OCI-LY3 (cell line): ENCODE data around the gene ARID3A.

Experiments
- H2AFZ ChIP-seq: fragments of 200-600, 300-600 bp; shearing (Covaris generic); 2 replicates; pipeline ENCODE4 v1.6.0; 2014; ENCODE audit warnings: antibody characterized with exemption, low read depth, low read length
- H3K27ac ChIP-seq: fragments of 200-600, 300-600 bp; sonication (generic); 2 replicates; pipeline ENCODE4 v1.5.1; 2014; ENCODE audit warnings: mild to moderate bottlenecking, low read length, moderate library complexity, mixed read lengths
- H3K27me3 ChIP-seq: fragments of 200-600, 300-600 bp; sonication (generic); 2 replicates; pipeline ENCODE4 v1.6.1; 2014; ENCODE audit warnings: low read depth, low read length, mixed read lengths
- H3K36me3 ChIP-seq: fragments of 200-600, 300-600 bp; sonication (generic); replicated peaks from 2 replicates; pipeline ENCODE3; 2014; ENCODE audit warnings: low read depth, low read length, mixed read lengths
- H3K4me1 ChIP-seq: fragments of 300-600, 200-600 bp; sonication (generic); 2 replicates; pipeline ENCODE4 v1.6.1; 2014; ENCODE audit warnings: low read length, mixed read lengths
- H3K4me2 ChIP-seq: fragments of 200-600, 300-600 bp; sonication (generic); 2 replicates; pipeline ENCODE4 v1.6.1; 2014; ENCODE audit warnings: low read length, mixed read lengths
- H3K4me3 ChIP-seq: fragments of 300-600, 200-600 bp; sonication (generic); 2 replicates; pipeline ENCODE4 v1.5.1; 2014; ENCODE audit warnings: antibody characterized with exemption, mild to moderate bottlenecking, low read length, moderate library complexity
- H3K79me2 ChIP-seq: fragments of 300-600, 200-600 bp; shearing (Covaris generic); 2 replicates; pipeline ENCODE4 v1.6.1; 2014; ENCODE audit warnings: mild to moderate bottlenecking, low read length, mixed read lengths
- H3K9ac ChIP-seq: fragments of 300-600, 200-600 bp; shearing (Covaris generic); 2 replicates; pipeline ENCODE4 v1.6.0; 2014; ENCODE audit warnings: mild to moderate bottlenecking, low read length, moderate library complexity
- H3K9me3 ChIP-seq: fragments of 200-600, 300-600 bp; shearing (Covaris generic); 2 replicates; pipeline ENCODE4 v1.6.1; 2014; ENCODE audit warnings: low read length, mixed read lengths; ENCODE audit not compliant: insufficient read depth
- H4K20me1 ChIP-seq: fragments of 200-600, 300-600 bp; sonication (generic); 2 replicates; pipeline ENCODE4 v1.6.1; 2016; ENCODE audit warnings: low read length, mixed read lengths; ENCODE audit not compliant: insufficient read depth
- CTCF ChIP-seq: fragments of 200-600, 300-600 bp; sonication (generic); IDR thresholded peaks from 2 replicates; pipeline ENCODE4 v1.5.1; 2014; ENCODE audit warnings: antibody characterized with exemption, low read length, low read depth
- EZH2phosphoT487 ChIP-seq: fragments of 200-600 bp; shearing (Covaris generic); IDR thresholded peaks from 2 replicates; pipeline ENCODE4 v1.6.1; 2018; ENCODE audit warnings: antibody characterized with exemption, mixed run types, low read depth

Gene ARID3A

GRCh38 chr19:970695-971094, 44.9 kb downstream of the ARID3A start:
- H3K27me3 ChIP-seq, result no peaks in the 10 kb centered on the region
- no peak overlapping the region for H2AFZ ChIP-seq
- H3K4me1 ChIP-seq, result no peaks in the 10 kb centered on the region
- no peak overlapping the region for H3K9ac ChIP-seq
- peaks cover 44% of the 10 kb centered on the region for H3K36me3 ChIP-seq
- H4K20me1 ChIP-seq, result no peaks in the 10 kb centered on the region
- H3K4me2 ChIP-seq, result no peak overlapping the region
- peaks cover 5% of the 10 kb centered on the region; the same call in 1 of the 2 replicates for H3K9me3 ChIP-seq
- H3K27ac ChIP-seq, result no peak overlapping the region
- H3K4me3 ChIP-seq, result no peak overlapping the region
- TF ChIP-seq EZH2phosphoT487 (no peak), CTCF (peak; percentile 61)
- H3K79me2 ChIP-seq, result no peaks in the 10 kb centered on the region

GRCh38 chr19:971795-972194, 46.0 kb downstream of the ARID3A start:
- Histone ChIP-seq H4K20me1 (no peaks in the 10 kb centered on the region), H3K9me3 (peaks cover 5% of the 10 kb centered on the region; the same call in 1 of the 2 replicates), H3K4me2 (no peak overlapping the region), H3K9ac (no peak overlapping the region), H3K79me2 (no peaks in the 10 kb centered on the region), H3K4me1 (no peaks in the 10 kb centered on the region), H3K4me3 (no peak overlapping the region), H3K36me3 (peaks cover 38% of the 10 kb centered on the region), H2AFZ (no peak overlapping the region), H3K27ac (no peak overlapping the region), H3K27me3 (no peaks in the 10 kb centered on the region)
- TF ChIP-seq CTCF (no peak), EZH2phosphoT487 (no peak)

- Histone ChIP-seq H3K36me3 (peaks cover 36% of the 10 kb centered on the region), H3K4me2 (no peak overlapping the region), H2AFZ (no peak overlapping the region), H3K9ac (no peak overlapping the region), H3K4me1 (no peaks in the 10 kb centered on the region), H3K4me3 (no peak overlapping the region), H3K9me3 (peaks cover 5% of the 10 kb centered on the region; the same call in 1 of the 2 replicates), H4K20me1 (no peaks in the 10 kb centered on the region), H3K27ac (no peak overlapping the region), H3K27me3 (no peaks in the 10 kb centered on the region), H3K79me2 (no peaks in the 10 kb centered on the region)
- TF ChIP-seq CTCF (no peak), EZH2phosphoT487 (no peak)
Measured at GRCh38 chr19:972281-972680, 46.4 kb downstream of the ARID3A start.

- TF ChIP-seq CTCF (no peak), EZH2phosphoT487 (no peak)
- Histone ChIP-seq H2AFZ (no peak overlapping the region), H4K20me1 (no peaks in the 10 kb centered on the region), H3K27ac (no peak overlapping the region), H3K79me2 (no peaks in the 10 kb centered on the region), H3K36me3 (peaks cover 25% of the 10 kb centered on the region), H3K4me1 (no peaks in the 10 kb centered on the region), H3K4me2 (no peak overlapping the region), H3K9me3 (peaks cover 5% of the 10 kb centered on the region; the same call in 1 of the 2 replicates), H3K4me3 (no peak overlapping the region), H3K27me3 (no peaks in the 10 kb centered on the region), H3K9ac (no peak overlapping the region)
Measured at GRCh38 chr19:973726-974563, 48.1 kb downstream of the ARID3A start.
